IPS DF 6.9 (cell line): ENCODE results near the gene VWA8.
"Not testable (repeated sequence)": the region's sequence is repeated elsewhere in the genome, so short reads cannot be mapped to it uniquely, and the experiment has no call there.

Experiments used
- DNase-seq: peaks from one replicate; pipeline ENCODE4 v3.0.0-alpha.2; 2013; ENCODE audit warnings: low read depth, low spot score
- H3K27ac ChIP-seq: one replicate; pipeline ENCODE4 v1.5.1; 2013; ENCODE audit warnings: low read length, control low read depth
- H3K27me3 ChIP-seq: 2 replicates; pipeline ENCODE4 v1.6.1; 2013; ENCODE audit warnings: mild to moderate bottlenecking, low read length; ENCODE audit not compliant: control insufficient read depth, insufficient read depth
- H3K36me3 ChIP-seq: 2 replicates; pipeline ENCODE4 v1.6.1; 2013; ENCODE audit warnings: low read length; ENCODE audit not compliant: control insufficient read depth, insufficient read depth
- H3K4me1 ChIP-seq: 2 replicates; pipeline ENCODE4 v1.6.1; 2013; ENCODE audit warnings: low read length; ENCODE audit not compliant: control insufficient read depth, insufficient read depth
- H3K4me3 ChIP-seq: 2 replicates; pipeline ENCODE4 v1.5.1; 2013; ENCODE audit warnings: mild to moderate bottlenecking, low read length
- H3K9me3 ChIP-seq: 2 replicates; pipeline ENCODE4 v1.6.1; 2013; ENCODE audit warnings: low read length, inconsistent platforms; ENCODE audit not compliant: control insufficient read depth, insufficient read depth
- WGBS: extraction: QIAGEN DNeasy Blood & Tissue Kit; methylation state at CpG from one replicate; pipeline ENCODE4 v1.1.7; 2013; ENCODE audit warnings: mixed read lengths, missing lambda C conversion rate; ENCODE audit not compliant: insufficient read length, insufficient coverage; 5-methylcytosine and 5-hydroxymethylcytosine counted together

Gene VWA8

GRCh38 chr13:41624041-41624440 is 336.9 kb downstream of the VWA8 start:
- Histone ChIP-seq H3K27me3 (no peaks in the 10 kb centered on the region), H3K36me3 (no peaks in the 10 kb centered on the region), H3K9me3 (no peaks in the 10 kb centered on the region), H3K4me3 (no peak overlapping the region), H3K4me1 (no peaks in the 10 kb centered on the region), H3K27ac (no peak overlapping the region)
- no peak for DNase-seq

GRCh38 chr13:41622432-41623429 is 338.2 kb downstream of the VWA8 start:
- WGBS, result no CpG with 5 or more reads among the region's 6 CpGs
- DNase-seq, result no peak
- no peak overlapping the region for H3K27ac ChIP-seq

GRCh38 chr13:41621716-41622431 is 339.0 kb downstream of the VWA8 start:
- no peaks in the 10 kb centered on the region for H3K4me1 ChIP-seq
- H3K27me3 ChIP-seq, result no peaks in the 10 kb centered on the region
- H3K4me3 ChIP-seq, result no peak overlapping the region
- whole genome bisulfite sequencing, result no CpG with 5 or more reads among the region's 5 CpGs
- no peak overlapping the region for H3K27ac ChIP-seq
- no peaks in the 10 kb centered on the region for H3K9me3 ChIP-seq
- DNase-seq, result no peak
- no peaks in the 10 kb centered on the region for H3K36me3 ChIP-seq

More at GRCh38 chr13:41622432-41623429, 338.2 kb downstream of the VWA8 start:
- H3K27me3 ChIP-seq, result no peaks in the 10 kb centered on the region
- H3K9me3 ChIP-seq, result no peaks in the 10 kb centered on the region
- H3K4me3 ChIP-seq, result no peak overlapping the region
- H3K36me3 ChIP-seq, result no peaks in the 10 kb centered on the region
- no peaks in the 10 kb centered on the region for H3K4me1 ChIP-seq

GRCh38 chr13:41617633-41618032 is 343.3 kb downstream of the VWA8 start:
- H3K4me3 ChIP-seq, H3K4me1 ChIP-seq, H3K27ac ChIP-seq, DNase-seq, H3K36me3 ChIP-seq, H3K9me3 ChIP-seq, H3K27me3 ChIP-seq: not testable (repeated sequence)
- WGBS, result no CpG with 5 or more reads among the region's 5 CpGs

- H3K4me1 ChIP-seq, result no peaks in the 10 kb centered on the region
- WGBS, result no CpG with 5 or more reads among the region's 3 CpGs
- no peaks in the 10 kb centered on the region for H3K27me3 ChIP-seq
- H3K36me3 ChIP-seq, result no peaks in the 10 kb centered on the region
- no peak overlapping the region for H3K27ac ChIP-seq
- H3K4me3 ChIP-seq, result no peak overlapping the region
- DNase-seq, result no peak
- no peaks in the 10 kb centered on the region for H3K9me3 ChIP-seq
Measured at GRCh38 chr13:41616151-41616550, 344.8 kb downstream of the VWA8 start.

- no peak overlapping the region for H3K27ac ChIP-seq
Measured at GRCh38 chr13:41615528-41615855, 345.4 kb downstream of the VWA8 start.

GRCh38 chr13:41614671-41615527 is 346.0 kb downstream of the VWA8 start:
- no CpG with 5 or more reads among the region's 7 CpGs for WGBS
- no peak overlapping the region for H3K27ac ChIP-seq
- H3K36me3 ChIP-seq, result no peaks in the 10 kb centered on the region
- no peaks in the 10 kb centered on the region for H3K4me1 ChIP-seq
- H3K9me3 ChIP-seq, result no peaks in the 10 kb centered on the region
- no peak overlapping the region for H3K4me3 ChIP-seq
- DNase-seq, result no peak
- H3K27me3 ChIP-seq, result no peaks in the 10 kb centered on the region

More at GRCh38 chr13:41615528-41615855, 345.4 kb downstream of the VWA8 start:
- no peaks in the 10 kb centered on the region for H3K36me3 ChIP-seq
- no peaks in the 10 kb centered on the region for H3K27me3 ChIP-seq
- H3K4me3 ChIP-seq, result no peak overlapping the region
- H3K4me1 ChIP-seq, result no peaks in the 10 kb centered on the region
- H3K9me3 ChIP-seq, result no peaks in the 10 kb centered on the region
- DNase-seq, result no peak

GRCh38 chr13:41613984-41614661 is 346.8 kb downstream of the VWA8 start:
- Histone ChIP-seq H3K4me1 (no peaks in the 10 kb centered on the region), H3K27me3 (no peaks in the 10 kb centered on the region), H3K4me3 (no peak overlapping the region), H3K27ac (no peak overlapping the region), H3K9me3 (no peaks in the 10 kb centered on the region), H3K36me3 (no peaks in the 10 kb centered on the region)
- no CpG with 5 or more reads among the region's 12 CpGs for WGBS
- DNase-seq, result no peak

- H3K4me1 ChIP-seq, result no peaks in the 10 kb centered on the region
- no CpG with 5 or more reads among the region's 1 CpG for WGBS
- H3K4me3 ChIP-seq, result no peak overlapping the region
- DNase-seq, result no peak
- no peaks in the 10 kb centered on the region for H3K9me3 ChIP-seq
- H3K27ac ChIP-seq, result no peak overlapping the region
- H3K36me3 ChIP-seq, result no peaks in the 10 kb centered on the region
- no peaks in the 10 kb centered on the region for H3K27me3 ChIP-seq
Measured at GRCh38 chr13:41613471-41613870, 347.4 kb downstream of the VWA8 start.

GRCh38 chr13:41611385-41611784 is 349.5 kb downstream of the VWA8 start:
- WGBS, result no CpG with 5 or more reads among the region's 8 CpGs
- no peaks in the 10 kb centered on the region for H3K4me1 ChIP-seq
- no peak for DNase-seq
- H3K4me3 ChIP-seq, result no peak overlapping the region
- H3K27me3 ChIP-seq, result no peaks in the 10 kb centered on the region
- H3K9me3 ChIP-seq, result no peaks in the 10 kb centered on the region
- no peaks in the 10 kb centered on the region for H3K36me3 ChIP-seq
- no peak overlapping the region for H3K27ac ChIP-seq
